ENCODE data around the gene MPZL2. TPM values are rescaled to one million over a fixed set of nuclear protein-coding genes. Genes with fewer than 3 reads are reported as not detected.

Gene MPZL2
- total RNA-seq, 6 donors from 2014 or later, result 51.6 to 146 (median 110) TPM

DNA sequence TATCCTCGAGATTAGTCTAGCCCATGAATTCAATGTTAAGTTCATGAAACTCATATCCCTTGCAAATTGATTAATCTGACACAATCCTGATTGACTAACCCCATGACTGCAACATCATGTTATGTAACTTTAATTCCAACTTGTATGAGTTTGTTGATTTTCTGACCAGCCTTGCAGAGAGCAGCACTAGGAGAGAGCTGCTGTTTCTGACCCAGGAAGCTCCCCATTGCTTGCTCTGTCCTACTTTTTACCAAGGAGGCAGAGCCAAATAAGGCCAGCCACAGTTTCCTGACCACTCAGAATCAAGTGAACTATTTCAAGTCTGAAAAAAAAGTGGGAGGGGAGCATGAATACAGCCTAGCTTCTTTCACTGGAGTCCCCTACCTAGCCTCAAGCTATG is 25.2 kb downstream of the MPZL2 start:
- no peak for ATAC-seq (ENCODE audit: low FRiP score in 2 of 2)
- H3K9me3 ChIP-seq, result no peaks in the 10 kb centered on the region
- H3K27me3 ChIP-seq, result no peaks in the 10 kb centered on the region
- peaks cover 44 to 60% (median 44%) of the 10 kb centered on the region in 4 donors for H3K4me1 ChIP-seq
- TF ChIP-seq EP300 (IDR thresholded peaks at IDR 0.05) (no peak), POLR2A (IDR thresholded peaks at IDR 0.05) (no peak), POLR2AphosphoS5 (IDR thresholded peaks at IDR 0.05) (no peak)
- TF ChIP-seq, protein P1, sequence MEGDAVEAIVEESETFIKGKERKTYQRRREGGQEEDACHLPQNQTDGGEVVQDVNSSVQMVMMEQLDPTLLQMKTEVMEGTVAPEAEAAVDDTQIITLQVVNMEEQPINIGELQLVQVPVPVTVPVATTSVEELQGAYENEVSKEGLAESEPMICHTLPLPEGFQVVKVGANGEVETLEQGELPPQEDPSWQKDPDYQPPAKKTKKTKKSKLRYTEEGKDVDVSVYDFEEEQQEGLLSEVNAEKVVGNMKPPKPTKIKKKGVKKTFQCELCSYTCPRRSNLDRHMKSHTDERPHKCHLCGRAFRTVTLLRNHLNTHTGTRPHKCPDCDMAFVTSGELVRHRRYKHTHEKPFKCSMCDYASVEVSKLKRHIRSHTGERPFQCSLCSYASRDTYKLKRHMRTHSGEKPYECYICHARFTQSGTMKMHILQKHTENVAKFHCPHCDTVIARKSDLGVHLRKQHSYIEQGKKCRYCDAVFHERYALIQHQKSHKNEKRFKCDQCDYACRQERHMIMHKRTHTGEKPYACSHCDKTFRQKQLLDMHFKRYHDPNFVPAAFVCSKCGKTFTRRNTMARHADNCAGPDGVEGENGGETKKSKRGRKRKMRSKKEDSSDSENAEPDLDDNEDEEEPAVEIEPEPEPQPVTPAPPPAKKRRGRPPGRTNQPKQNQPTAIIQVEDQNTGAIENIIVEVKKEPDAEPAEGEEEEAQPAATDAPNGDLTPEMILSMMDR (IDR thresholded peaks at IDR 0.05), result no peak
- peaks cover 0 to 3% (median 0%) of the 10 kb centered on the region in 4 donors for H3K36me3 ChIP-seq
- 61 to 88% methylated on average over 1 of the region's 1 CpG for WGBS, 2 donors
- H3K4me3 ChIP-seq, result no peak overlapping the region
- peak overlapping the region; percentile 79 to 93 (median 88) for H3K27ac ChIP-seq
- peak in 1 of 2 donors; percentile 61 for DNase-seq

DNA sequence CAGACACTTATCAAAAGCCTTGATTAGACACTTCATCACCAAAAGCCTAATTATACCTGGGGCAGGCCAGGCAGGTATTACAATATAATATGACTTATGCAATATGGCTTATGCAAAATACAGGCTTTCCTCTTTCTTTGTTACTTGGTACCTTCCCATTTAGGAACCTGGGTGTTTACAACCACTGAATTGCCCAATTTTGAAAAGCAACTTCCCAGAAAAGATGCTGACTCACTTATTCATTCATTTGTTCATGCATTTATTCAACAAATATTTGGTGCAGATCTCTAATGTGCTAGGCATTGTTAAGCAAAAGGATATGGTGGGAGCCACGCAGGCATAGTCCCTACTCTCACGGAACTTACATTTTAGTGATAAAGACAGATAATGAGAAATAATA is 25.7 kb downstream of the MPZL2 start:
- TF ChIP-seq POLR2AphosphoS5 (IDR thresholded peaks at IDR 0.05) (peak in 1 of 2 donors; percentile 51), POLR2A (IDR thresholded peaks at IDR 0.05) (no peak)
- H3K36me3 ChIP-seq, result peaks cover 0 to 3% (median 0%) of the 10 kb centered on the region in 4 donors
- H3K27ac ChIP-seq, result peak overlapping the region; percentile 79 to 93 (median 88)
- no peaks in the 10 kb centered on the region for H3K9me3 ChIP-seq
- 85 to 86% methylated on average over 2 of the region's 2 CpGs for WGBS, 2 donors
- ATAC-seq (ENCODE audit: low FRiP score in 2 of 2) (no peak), DNase-seq (no peak)
- H3K27me3 ChIP-seq, result no peaks in the 10 kb centered on the region
- H3K4me3 ChIP-seq, result no peak overlapping the region
- peaks cover 44 to 60% (median 44%) of the 10 kb centered on the region in 4 donors for H3K4me1 ChIP-seq

DNA sequence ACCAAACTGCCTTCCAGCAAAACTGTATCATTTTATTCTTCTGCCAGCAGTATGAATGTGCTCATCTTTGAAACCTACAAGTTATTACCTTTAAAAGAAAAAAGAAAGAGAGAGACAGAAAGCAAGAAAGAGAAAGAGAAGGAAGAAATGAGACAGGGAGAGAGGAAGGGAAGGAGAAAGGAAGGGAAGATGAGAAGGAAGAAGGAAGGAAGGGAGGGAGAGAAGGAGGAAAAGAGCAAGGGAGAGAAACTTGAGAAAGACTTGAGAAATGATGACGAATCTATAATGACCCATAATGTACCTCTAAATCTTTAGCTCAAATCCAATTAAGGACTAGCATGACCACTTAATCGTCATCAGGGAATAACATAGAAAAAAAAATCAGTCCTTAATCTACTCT is 27.9 kb downstream of the MPZL2 start:
- Histone ChIP-seq H3K4me1 (peaks cover 27 to 39% (median 30%) of the 10 kb centered on the region in 4 donors), H3K4me3 (no peak overlapping the region), H3K27me3 (no peaks in the 10 kb centered on the region), H3K27ac (peak overlapping the region in 1 of 4 donors; percentile 18), H3K9me3 (no peaks in the 10 kb centered on the region), H3K36me3 (peaks cover 0 to 15% (median 1%) of the 10 kb centered on the region in 4 donors)
- 58 to 63% methylated on average over 2 of the region's 2 CpGs for WGBS, 2 donors
- no peak for TF ChIP-seq POLR2AphosphoS5 (IDR thresholded peaks at IDR 0.05)
- TF ChIP-seq POLR2A (IDR thresholded peaks at IDR 0.05), result no peak
- TF ChIP-seq, protein P1 (IDR thresholded peaks at IDR 0.05), result no peak
- TF ChIP-seq EP300 (IDR thresholded peaks at IDR 0.05), result no peak
- no peak for ATAC-seq (ENCODE audit: low FRiP score in 2 of 2)
- no peak for DNase-seq

DNA sequence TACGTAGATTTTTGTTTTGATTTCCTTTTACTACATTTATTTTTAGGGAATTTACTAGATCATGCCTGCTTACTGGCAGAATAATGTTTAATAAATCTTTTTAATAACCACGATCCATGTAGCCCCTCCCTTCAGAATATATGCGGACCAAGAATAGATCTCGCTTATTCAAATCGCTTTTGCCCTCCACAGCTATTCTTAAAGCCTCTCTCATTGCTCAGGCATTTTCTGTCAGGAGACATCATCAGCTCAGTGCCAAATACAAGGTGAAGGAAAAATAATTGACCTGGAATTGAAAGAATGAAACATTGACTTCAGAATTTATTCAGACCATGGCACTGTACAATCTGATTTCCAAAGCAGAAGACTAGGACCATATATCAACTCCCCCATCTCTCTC is 29.3 kb downstream of the MPZL2 start:
- no peaks in the 10 kb centered on the region for H3K9me3 ChIP-seq
- H3K4me1 ChIP-seq, result peaks cover 14 to 26% (median 22%) of the 10 kb centered on the region in 4 donors
- H3K4me3 ChIP-seq, result no peak overlapping the region
- ATAC-seq (ENCODE audit: low FRiP score in 2 of 2) (no peak), DNase-seq (no peak)
- no peaks in the 10 kb centered on the region for H3K27me3 ChIP-seq
- no peak overlapping the region for H3K27ac ChIP-seq
- peaks cover 0 to 15% (median 1%) of the 10 kb centered on the region in 4 donors for H3K36me3 ChIP-seq
- WGBS, 2 donors, result 94 to 95% methylated on average over 5 of the region's 5 CpGs
- TF ChIP-seq, protein P1 (IDR thresholded peaks at IDR 0.05), result no peak
- TF ChIP-seq EP300 (IDR thresholded peaks at IDR 0.05), result no peak
- no peak for TF ChIP-seq POLR2AphosphoS5 (IDR thresholded peaks at IDR 0.05)
- TF ChIP-seq POLR2A (IDR thresholded peaks at IDR 0.05), result no peak

DNA sequence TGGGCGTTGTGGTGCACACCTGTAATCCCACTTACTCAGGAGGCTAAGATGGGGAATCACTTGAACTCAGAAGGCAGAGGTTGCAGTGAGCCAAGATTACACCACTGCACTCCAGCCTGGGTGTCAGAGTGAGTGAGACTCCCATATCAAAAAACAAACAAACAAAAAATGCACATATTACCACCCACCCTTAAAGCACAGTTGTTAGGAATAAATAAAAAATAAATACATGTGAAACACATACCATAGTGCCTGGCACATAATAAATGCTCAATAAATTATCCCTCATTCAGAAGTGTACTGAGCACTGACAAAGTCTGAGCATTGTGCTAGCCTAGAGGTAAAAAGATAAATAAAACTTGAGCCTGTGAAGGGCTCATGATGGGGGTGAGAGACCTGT is 30.2 kb downstream of the MPZL2 start:
- no peak for ATAC-seq (ENCODE audit: low FRiP score in 2 of 2)
- DNase-seq, result no peak
- Histone ChIP-seq H3K4me1 (peaks cover 5 to 24% (median 19%) of the 10 kb centered on the region in 4 donors), H3K4me3 (no peak overlapping the region), H3K27me3 (no peaks in the 10 kb centered on the region), H3K9me3 (no peaks in the 10 kb centered on the region), H3K27ac (peak overlapping the region in 2 of 4 donors; percentile 11 to 19), H3K36me3 (peaks cover 0 to 18% (median 1%) of the 10 kb centered on the region in 4 donors)
- WGBS, 2 donors, result 100% methylated on average over 1 of the region's 1 CpG
- TF ChIP-seq POLR2A (IDR thresholded peaks at IDR 0.05), result no peak
- no peak for TF ChIP-seq EP300 (IDR thresholded peaks at IDR 0.05)
- TF ChIP-seq, protein P1 (IDR thresholded peaks at IDR 0.05), result no peak
- no peak for TF ChIP-seq POLR2AphosphoS5 (IDR thresholded peaks at IDR 0.05)
